WTC11 (cell line): ENCODE measurements around the gene OR4E2. TPM values are rescaled to one million over a fixed set of nuclear protein-coding genes. Genes with fewer than 3 reads are reported as not detected.
"Not testable (repeated sequence)": the region's sequence is repeated elsewhere in the genome, so short reads cannot be mapped to it uniquely, and the experiment has no call there.

Source experiments
- ATAC-seq: fragments of 200-7000 bp; cut with Tn5 transposase; 2 replicates; pipeline ENCODE4 v1.10.0; 2021; ENCODE audit warnings: mild to moderate bottlenecking, moderate library complexity
- CTCF ChIA-PET: fragments of 300-600 bp; sonication (Branson Sonifier 250); formaldehyde crosslinking; loops from one replicate; lab custom pipeline; 2021; ENCODE audit warnings: antibody characterized with exemption; lab: Charles Lee
- POLR2A ChIA-PET: fragments of 350-600 bp; sonication (Branson Sonifier 250); formaldehyde crosslinking; loops from one replicate; lab custom pipeline; 2021; ENCODE audit warnings: antibody characterized with exemption; lab: Charles Lee
- DNase-seq: peaks from one replicate; pipeline ENCODE4 v3.0.0; 2021; ENCODE audit warnings: low spot score
- H3K27ac Mint-ChIP-seq: 2 replicates; pipeline ENCODE4 v1.8.0; 2021; ENCODE audit warnings: mixed read lengths
- H3K27me3 Mint-ChIP-seq: 2 replicates; pipeline ENCODE4 v1.8.0; 2021; ENCODE audit warnings: low read depth, mild to moderate bottlenecking, moderate library complexity, mixed read lengths
- H3K36me3 Mint-ChIP-seq: 2 replicates; pipeline ENCODE4 v1.8.0; 2021; ENCODE audit warnings: mixed read lengths
- H3K4me1 Mint-ChIP-seq: 2 replicates; pipeline ENCODE4 v1.8.0; 2022; ENCODE audit warnings: mixed read lengths
- H3K4me3 Mint-ChIP-seq: 2 replicates; pipeline ENCODE4 v1.8.0; 2021; ENCODE audit warnings: mild to moderate bottlenecking, moderate library complexity, mixed read lengths
- H3K9me3 Mint-ChIP-seq: 2 replicates; pipeline ENCODE4 v1.8.0; 2021; ENCODE audit warnings: mixed read lengths
- EMX1 ChIP-seq: fragments of 250-450 bp; sonication (Bioruptor Pico); IDR thresholded peaks from 2 replicates; pipeline ENCODE4 v1.8.0; 2021; ENCODE audit warnings: mild to moderate bottlenecking
- FOXJ3 ChIP-seq: sonication (generic); formaldehyde crosslinking; IDR thresholded peaks from 2 replicates; pipeline ENCODE4 v1.9.0; 2021; ENCODE audit warnings: missing genetic modification reagents, mild to moderate bottlenecking, borderline replicate concordance
- FOXP1 ChIP-seq: sonication (generic); formaldehyde crosslinking; IDR thresholded peaks from 2 replicates; pipeline ENCODE4 v1.8.0; 2022; ENCODE audit warnings: missing genetic modification reagents, mild to moderate bottlenecking, moderate library complexity, borderline replicate concordance
- GABPB1 ChIP-seq: sonication (generic); formaldehyde crosslinking; IDR thresholded peaks from 2 replicates; pipeline ENCODE4 v1.8.1; 2023; ENCODE audit warnings: mild to moderate bottlenecking, missing genetic modification reagents
- GTF2I ChIP-seq: fragments of 250-450 bp; sonication (Bioruptor Pico); conservative IDR thresholded peaks from 2 replicates; pipeline ENCODE4 v1.4.0; 2021; ENCODE audit warnings: mild to moderate bottlenecking
- HMGA2 ChIP-seq: fragments of 250-450 bp; sonication (Bioruptor Pico); IDR thresholded peaks from 2 replicates; pipeline ENCODE4 v1.4.0; 2021; ENCODE audit warnings: mild to moderate bottlenecking, moderate library complexity
- JAZF1 ChIP-seq: fragments of 250-450 bp; sonication (Bioruptor Pico); IDR thresholded peaks from 2 replicates; pipeline ENCODE4 v1.9.0; 2021; ENCODE audit warnings: moderate library complexity, mild to moderate bottlenecking, inconsistent platforms
- MXD4 ChIP-seq: fragments of 250-450 bp; sonication (Bioruptor Pico); IDR thresholded peaks from 2 replicates; pipeline ENCODE4 v1.8.0; 2021; ENCODE audit warnings: mild to moderate bottlenecking, moderate library complexity, borderline replicate concordance
- TEAD1 ChIP-seq: sonication (generic); formaldehyde crosslinking; IDR thresholded peaks from 2 replicates; pipeline ENCODE4 v1.8.0; 2022; ENCODE audit warnings: mild to moderate bottlenecking, missing genetic modification reagents
- TP53 ChIP-seq: sonication (generic); formaldehyde crosslinking; IDR thresholded peaks from 2 replicates; pipeline ENCODE4 v1.8.1; 2023; ENCODE audit warnings: mild to moderate bottlenecking, missing genetic modification reagents
- ZBTB21 ChIP-seq: sonication (generic); formaldehyde crosslinking; IDR thresholded peaks from 2 replicates; pipeline ENCODE4 v1.8.1; 2023; ENCODE audit warnings: mild to moderate bottlenecking, missing genetic modification reagents, borderline replicate concordance
- ZNF138 ChIP-seq: sonication (generic); formaldehyde crosslinking; conservative IDR thresholded peaks from 2 replicates; pipeline ENCODE4 v1.8.1; 2022; ENCODE audit warnings: mild to moderate bottlenecking, moderate library complexity, missing genetic modification reagents
- ZNF317 ChIP-seq: sonication (generic); formaldehyde crosslinking; IDR thresholded peaks from 2 replicates; pipeline ENCODE4 v1.8.1; 2023; ENCODE audit warnings: low read depth, mild to moderate bottlenecking, moderate library complexity, missing genetic modification reagents, borderline replicate concordance
- ZNF396 ChIP-seq: fragments of 250-450 bp; sonication (Bioruptor Pico); IDR thresholded peaks from 2 replicates; pipeline ENCODE4 v1.8.0; 2021; ENCODE audit warnings: mild to moderate bottlenecking, moderate library complexity, borderline replicate concordance
- ZNF423 ChIP-seq: fragments of 250-450 bp; sonication (Bioruptor Pico); IDR thresholded peaks from 2 replicates; pipeline ENCODE4 v2.1.2; 2022; ENCODE audit warnings: mild to moderate bottlenecking, moderate library complexity
- total RNA-seq: library from RNA; stranded (reverse); gene quantifications from 3 replicates; pipeline ENCODE4 v1.2.3, GENCODE V29; 2021
- TF ChIP-seq, protein P1 (sequence below): sonication (generic); formaldehyde crosslinking; IDR thresholded peaks from 2 replicates; pipeline ENCODE4 v1.8.0; 2022; ENCODE audit warnings: mild to moderate bottlenecking, missing genetic modification reagents
- TF ChIP-seq, protein P2 (sequence below): fragments of 250-450 bp; sonication (Bioruptor Pico); IDR thresholded peaks from 2 replicates; pipeline ENCODE4 v1.9.0; 2021; ENCODE audit warnings: mild to moderate bottlenecking
- TF ChIP-seq, protein P3 (sequence below): fragments of 250-450 bp; sonication (Bioruptor Pico); IDR thresholded peaks from 2 replicates; pipeline ENCODE4 v1.9.0; 2021; ENCODE audit warnings: mild to moderate bottlenecking, borderline replicate concordance
- TF ChIP-seq, protein P4 (sequence below): sonication (generic); formaldehyde crosslinking; IDR thresholded peaks from 2 replicates; pipeline ENCODE4 v1.8.1; 2023; ENCODE audit warnings: mild to moderate bottlenecking, moderate library complexity, missing genetic modification reagents
- TF ChIP-seq, protein P5 (sequence below): sonication (generic); formaldehyde crosslinking; conservative IDR thresholded peaks from 2 replicates; pipeline ENCODE4 v1.8.1; 2022; ENCODE audit warnings: mild to moderate bottlenecking, missing genetic modification reagents
- TF ChIP-seq, protein P6 (sequence below): fragments of 250-450 bp; sonication (Bioruptor Pico); IDR thresholded peaks from 2 replicates; pipeline ENCODE4 v2.1.2; 2022; ENCODE audit warnings: mild to moderate bottlenecking, moderate library complexity

The OR4E2 gene
- total RNA-seq, 1 experiment from 2014 or later = not detected

DNA sequence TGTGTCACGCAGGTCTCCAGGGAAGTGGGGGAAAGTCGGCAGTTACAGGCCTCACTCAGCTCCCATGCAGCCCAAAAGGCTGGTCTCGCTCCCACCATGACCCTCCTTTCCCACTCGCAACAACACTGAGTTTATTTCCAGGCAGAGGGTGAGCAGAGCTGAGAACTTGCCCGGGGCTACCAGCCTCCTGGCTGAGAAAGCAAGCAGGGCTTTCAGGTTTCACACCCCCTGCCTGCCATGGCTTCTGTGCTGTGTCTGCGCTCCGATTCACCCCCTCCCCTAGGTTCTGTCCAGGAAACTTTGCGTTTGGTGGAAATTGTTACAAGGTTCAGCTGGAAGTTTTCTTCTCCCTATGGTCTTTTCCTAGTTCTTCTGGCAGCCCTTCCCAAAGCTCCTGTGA lies 36.0 kb upstream of the OR4E2 start:
- no peaks in the 10 kb centered on the region for H3K36me3 Mint-ChIP-seq
- TF ChIP-seq FOXP1 (CRISPR knock-in tag) (no peak), TP53 (CRISPR knock-in tag) (no peak), ZNF317 (no peak), ZNF396 (no peak), ZNF423 (CRISPR knock-in tag) (no peak), EMX1 (no peak), JAZF1 (CRISPR knock-in tag) (no peak), ZNF138 (no peak), ZBTB21 (CRISPR knock-in tag) (no peak), GABPB1 (CRISPR knock-in tag) (no peak), MXD4 (no peak), HMGA2 (CRISPR knock-in tag) (no peak)
- TF ChIP-seq, protein P1, sequence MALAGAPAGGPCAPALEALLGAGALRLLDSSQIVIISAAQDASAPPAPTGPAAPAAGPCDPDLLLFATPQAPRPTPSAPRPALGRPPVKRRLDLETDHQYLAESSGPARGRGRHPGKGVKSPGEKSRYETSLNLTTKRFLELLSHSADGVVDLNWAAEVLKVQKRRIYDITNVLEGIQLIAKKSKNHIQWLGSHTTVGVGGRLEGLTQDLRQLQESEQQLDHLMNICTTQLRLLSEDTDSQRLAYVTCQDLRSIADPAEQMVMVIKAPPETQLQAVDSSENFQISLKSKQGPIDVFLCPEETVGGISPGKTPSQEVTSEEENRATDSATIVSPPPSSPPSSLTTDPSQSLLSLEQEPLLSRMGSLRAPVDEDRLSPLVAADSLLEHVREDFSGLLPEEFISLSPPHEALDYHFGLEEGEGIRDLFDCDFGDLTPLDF (CRISPR knock-in tag) = no peak
- TF ChIP-seq, protein P2, sequence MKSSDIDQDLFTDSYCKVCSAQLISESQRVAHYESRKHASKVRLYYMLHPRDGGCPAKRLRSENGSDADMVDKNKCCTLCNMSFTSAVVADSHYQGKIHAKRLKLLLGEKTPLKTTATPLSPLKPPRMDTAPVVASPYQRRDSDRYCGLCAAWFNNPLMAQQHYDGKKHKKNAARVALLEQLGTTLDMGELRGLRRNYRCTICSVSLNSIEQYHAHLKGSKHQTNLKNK = no peak
- TF ChIP-seq, protein P3, sequence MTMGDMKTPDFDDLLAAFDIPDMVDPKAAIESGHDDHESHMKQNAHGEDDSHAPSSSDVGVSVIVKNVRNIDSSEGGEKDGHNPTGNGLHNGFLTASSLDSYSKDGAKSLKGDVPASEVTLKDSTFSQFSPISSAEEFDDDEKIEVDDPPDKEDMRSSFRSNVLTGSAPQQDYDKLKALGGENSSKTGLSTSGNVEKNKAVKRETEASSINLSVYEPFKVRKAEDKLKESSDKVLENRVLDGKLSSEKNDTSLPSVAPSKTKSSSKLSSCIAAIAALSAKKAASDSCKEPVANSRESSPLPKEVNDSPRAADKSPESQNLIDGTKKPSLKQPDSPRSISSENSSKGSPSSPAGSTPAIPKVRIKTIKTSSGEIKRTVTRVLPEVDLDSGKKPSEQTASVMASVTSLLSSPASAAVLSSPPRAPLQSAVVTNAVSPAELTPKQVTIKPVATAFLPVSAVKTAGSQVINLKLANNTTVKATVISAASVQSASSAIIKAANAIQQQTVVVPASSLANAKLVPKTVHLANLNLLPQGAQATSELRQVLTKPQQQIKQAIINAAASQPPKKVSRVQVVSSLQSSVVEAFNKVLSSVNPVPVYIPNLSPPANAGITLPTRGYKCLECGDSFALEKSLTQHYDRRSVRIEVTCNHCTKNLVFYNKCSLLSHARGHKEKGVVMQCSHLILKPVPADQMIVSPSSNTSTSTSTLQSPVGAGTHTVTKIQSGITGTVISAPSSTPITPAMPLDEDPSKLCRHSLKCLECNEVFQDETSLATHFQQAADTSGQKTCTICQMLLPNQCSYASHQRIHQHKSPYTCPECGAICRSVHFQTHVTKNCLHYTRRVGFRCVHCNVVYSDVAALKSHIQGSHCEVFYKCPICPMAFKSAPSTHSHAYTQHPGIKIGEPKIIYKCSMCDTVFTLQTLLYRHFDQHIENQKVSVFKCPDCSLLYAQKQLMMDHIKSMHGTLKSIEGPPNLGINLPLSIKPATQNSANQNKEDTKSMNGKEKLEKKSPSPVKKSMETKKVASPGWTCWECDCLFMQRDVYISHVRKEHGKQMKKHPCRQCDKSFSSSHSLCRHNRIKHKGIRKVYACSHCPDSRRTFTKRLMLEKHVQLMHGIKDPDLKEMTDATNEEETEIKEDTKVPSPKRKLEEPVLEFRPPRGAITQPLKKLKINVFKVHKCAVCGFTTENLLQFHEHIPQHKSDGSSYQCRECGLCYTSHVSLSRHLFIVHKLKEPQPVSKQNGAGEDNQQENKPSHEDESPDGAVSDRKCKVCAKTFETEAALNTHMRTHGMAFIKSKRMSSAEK (CRISPR knock-in tag) = no peak
- TF ChIP-seq, protein P4, sequence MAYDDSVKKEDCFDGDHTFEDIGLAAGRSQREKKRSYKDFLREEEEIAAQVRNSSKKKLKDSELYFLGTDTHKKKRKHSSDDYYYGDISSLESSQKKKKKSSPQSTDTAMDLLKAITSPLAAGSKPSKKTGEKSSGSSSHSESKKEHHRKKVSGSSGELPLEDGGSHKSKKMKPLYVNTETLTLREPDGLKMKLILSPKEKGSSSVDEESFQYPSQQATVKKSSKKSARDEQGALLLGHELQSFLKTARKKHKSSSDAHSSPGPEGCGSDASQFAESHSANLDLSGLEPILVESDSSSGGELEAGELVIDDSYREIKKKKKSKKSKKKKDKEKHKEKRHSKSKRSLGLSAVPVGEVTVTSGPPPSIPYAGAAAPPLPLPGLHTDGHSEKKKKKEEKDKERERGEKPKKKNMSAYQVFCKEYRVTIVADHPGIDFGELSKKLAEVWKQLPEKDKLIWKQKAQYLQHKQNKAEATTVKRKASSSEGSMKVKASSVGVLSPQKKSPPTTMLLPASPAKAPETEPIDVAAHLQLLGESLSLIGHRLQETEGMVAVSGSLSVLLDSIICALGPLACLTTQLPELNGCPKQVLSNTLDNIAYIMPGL (CRISPR knock-in tag) = no peak
- ChIA-PET CTCF (interaction anchor here (1.3 kb wide), 1 partner anchor 162 kb away, joined by 3 read pairs; the partner anchor contains the start of gene CHD8), POLR2A (no interaction called here)
- H3K27ac Mint-ChIP-seq = no peak overlapping the region; the same call in 1 of the 2 replicates
- peaks cover 27% of the 10 kb centered on the region for H3K4me1 Mint-ChIP-seq
- H3K4me3 Mint-ChIP-seq = no peak overlapping the region
- no peaks in the 10 kb centered on the region for H3K27me3 Mint-ChIP-seq
- H3K9me3 Mint-ChIP-seq = peaks cover 7% of the 10 kb centered on the region
- ATAC-seq = peak; percentile 36; the same call in 1 of the 2 replicates
- DNase-seq = no peak

DNA sequence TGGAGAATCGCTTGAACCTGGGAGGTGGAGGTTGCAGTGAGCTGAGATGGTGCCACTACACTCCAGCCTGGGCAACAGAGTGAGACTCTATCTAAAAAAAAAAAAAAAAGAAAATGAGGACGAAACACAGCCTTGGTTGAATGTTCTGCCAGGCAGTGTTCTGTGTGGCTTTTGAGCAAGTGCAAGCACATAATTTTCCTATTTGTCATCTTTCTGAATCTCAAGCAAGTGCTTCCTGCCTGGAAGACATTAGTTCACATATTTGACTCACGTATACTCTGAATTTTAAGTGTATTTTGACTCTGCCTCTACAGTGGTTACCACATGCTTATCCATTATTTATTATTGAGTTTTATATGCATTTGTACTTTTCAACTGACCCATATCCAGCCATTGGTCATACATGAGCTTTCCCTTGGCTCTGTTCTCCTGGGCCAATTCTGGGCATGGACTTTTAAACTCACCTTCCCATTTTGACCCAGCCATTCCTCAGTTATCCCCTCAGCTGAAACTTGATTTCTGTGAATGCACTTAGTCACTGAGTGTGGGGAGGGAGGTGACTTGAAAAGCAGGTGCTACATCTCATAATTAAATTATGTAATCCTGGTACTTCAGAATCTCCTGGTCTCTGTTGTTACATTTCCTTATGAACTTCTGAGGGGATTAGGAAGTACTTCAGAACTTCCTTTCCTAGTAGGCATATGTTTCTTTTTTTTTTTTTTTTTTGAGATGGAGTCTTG lies 27.0 kb upstream of the OR4E2 start:
- TF ChIP-seq FOXJ3 (CRISPR knock-in tag) (no peak), GTF2I (CRISPR knock-in tag) (no peak), TEAD1 (CRISPR knock-in tag) (no peak)
- TF ChIP-seq, protein P5, sequence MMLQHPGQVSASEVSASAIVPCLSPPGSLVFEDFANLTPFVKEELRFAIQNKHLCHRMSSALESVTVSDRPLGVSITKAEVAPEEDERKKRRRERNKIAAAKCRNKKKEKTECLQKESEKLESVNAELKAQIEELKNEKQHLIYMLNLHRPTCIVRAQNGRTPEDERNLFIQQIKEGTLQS (CRISPR knock-in tag) = no peak
- TF ChIP-seq, protein P6, sequence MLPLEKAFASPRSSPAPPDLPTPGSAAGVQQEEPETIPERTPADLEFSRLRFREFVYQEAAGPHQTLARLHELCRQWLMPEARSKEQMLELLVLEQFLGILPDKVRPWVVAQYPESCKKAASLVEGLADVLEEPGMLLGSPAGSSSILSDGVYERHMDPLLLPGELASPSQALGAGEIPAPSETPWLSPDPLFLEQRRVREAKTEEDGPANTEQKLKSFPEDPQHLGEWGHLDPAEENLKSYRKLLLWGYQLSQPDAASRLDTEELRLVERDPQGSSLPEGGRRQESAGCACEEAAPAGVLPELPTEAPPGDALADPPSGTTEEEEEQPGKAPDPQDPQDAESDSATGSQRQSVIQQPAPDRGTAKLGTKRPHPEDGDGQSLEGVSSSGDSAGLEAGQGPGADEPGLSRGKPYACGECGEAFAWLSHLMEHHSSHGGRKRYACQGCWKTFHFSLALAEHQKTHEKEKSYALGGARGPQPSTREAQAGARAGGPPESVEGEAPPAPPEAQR (CRISPR knock-in tag) = no peak
- ChIA-PET POLR2A (no interaction called here), CTCF (no interaction called here)
- Mint-ChIP-seq H3K4me1 (peaks cover 8% of the 10 kb centered on the region), H3K9me3 (peaks cover 7% of the 10 kb centered on the region), H3K27ac (no peak overlapping the region), H3K36me3 (no peaks in the 10 kb centered on the region), H3K4me3 (no peak overlapping the region), H3K27me3 (no peaks in the 10 kb centered on the region)
- ATAC-seq = no peak
- no peak for DNase-seq

DNA sequence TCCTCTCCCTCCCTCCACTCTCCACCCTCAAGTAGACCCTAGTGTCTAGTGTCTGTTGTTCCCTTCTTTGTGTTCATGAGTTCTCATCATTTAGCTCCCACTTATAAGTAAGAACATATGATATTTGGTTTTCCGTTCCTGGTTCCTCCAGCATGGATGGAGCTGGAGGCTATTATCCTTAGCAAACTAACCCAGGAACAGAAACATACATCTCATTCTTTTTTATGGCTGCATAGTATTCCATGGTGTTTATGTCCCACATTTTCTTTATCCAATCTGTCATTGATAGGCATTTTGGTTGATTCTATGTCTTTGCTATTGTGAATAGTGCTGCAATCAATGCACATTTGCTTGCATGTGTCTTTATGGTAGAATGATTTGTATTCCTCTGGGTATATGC lies 23.1 kb upstream of the OR4E2 start:
- ATAC-seq, H3K27ac Mint-ChIP-seq, DNase-seq, H3K27me3 Mint-ChIP-seq, CTCF ChIA-PET, H3K4me3 Mint-ChIP-seq, H3K36me3 Mint-ChIP-seq, H3K4me1 Mint-ChIP-seq, H3K9me3 Mint-ChIP-seq, POLR2A ChIA-PET: not testable (repeated sequence)
